Peyer's patch (tissue), 4 donors: ENCODE measurements around the gene RSKR. TPM values are rescaled to one million over a fixed set of nuclear protein-coding genes. Genes with fewer than 3 reads are reported as not detected.

Experiments used
- DNase-seq, 3 donors: peaks; one replicate each; pipeline ENCODE4 v3.0.0-alpha.2; 2017 to 2019
- H3K27ac ChIP-seq, 4 donors: fragments of 200-600 bp; sonication (generic); one replicate each; pipeline ENCODE4 v1.5.1; 2016 to 2019
- H3K27me3 ChIP-seq, 2 donors: fragments of 200-600 bp; sonication (generic); one replicate each; pipeline ENCODE4 v1.5.1; 2019
- H3K36me3 ChIP-seq, 3 donors: fragments of 200-600 bp; sonication (generic); one replicate each; pipeline ENCODE4 v1.5.1; 2016 to 2019
- H3K4me1 ChIP-seq, 4 donors: fragments of 200-600 bp; sonication (generic); one replicate each; pipeline ENCODE4 v1.5.1; 2016 to 2019
- H3K4me3 ChIP-seq, 4 donors: fragments of 200-600 bp; sonication (generic); 1 replicate in 3 of 4; 2 replicates in 1 of 4; pipeline ENCODE4 v1.5.1; 2016 to 2019; ENCODE audit warnings: mild to moderate bottlenecking in 1 of 4
- H3K9me3 ChIP-seq, 4 donors: fragments of 200-600 bp; sonication (generic); one replicate each; pipeline ENCODE4 v1.5.1; 2016 to 2019; ENCODE audit warnings: mild to moderate bottlenecking in 1 of 4
- CTCF ChIP-seq, 6 experiments: fragments of 450-650 bp in 4 of 6; fragments of 200-600 bp in 2 of 6; sonication (generic) in 1 of 6; IDR thresholded peaks; one replicate each; pipeline ENCODE4 v1.5.1; 2017 to 2019; ENCODE audit warnings: antibody characterized with exemption in 6 of 6, mild to moderate bottlenecking in 3 of 6, moderate library complexity in 1 of 6
- POLR2A ChIP-seq, 2 donors: fragments of 450-650 bp; IDR thresholded peaks; one replicate each; pipeline ENCODE4 v1.5.1; 2017; ENCODE audit warnings: antibody characterized with exemption in 2 of 2, mild to moderate bottlenecking in 2 of 2, moderate library complexity in 2 of 2
- total RNA-seq, 4 donors: library from RNA; depleted of rRNA; stranded (reverse); fragments of >200 nt; gene quantifications; one replicate each; pipeline ENCODE4 v1.1.0, GENCODE V29; 2016

The RSKR gene
- total RNA-seq, 4 donors from 2014 or later, result 11.6 to 36.8 (median 23.3) TPM

- no peak for TF ChIP-seq POLR2A (IDR thresholded peaks at IDR 0.05)
- TF ChIP-seq CTCF (IDR thresholded peaks at IDR 0.05), result no peak
- no peaks in the 10 kb centered on the region for H3K4me1 ChIP-seq
- no peak for DNase-seq
- H3K27me3 ChIP-seq, result no peaks in the 10 kb centered on the region
- no peak overlapping the region for H3K4me3 ChIP-seq
- peaks cover 0 to 75% (median 0%) of the 10 kb centered on the region in 3 donors for H3K36me3 ChIP-seq
- no peaks in the 10 kb centered on the region for H3K9me3 ChIP-seq
- no peak overlapping the region for H3K27ac ChIP-seq
Measured at GRCh38 chr17:28616281-28616680, 2.3 kb upstream of the RSKR start.

- no peaks in the 10 kb centered on the region for H3K27me3 ChIP-seq
- peaks cover 0 to 66% (median 0%) of the 10 kb centered on the region in 3 donors for H3K36me3 ChIP-seq
- H3K4me1 ChIP-seq, result no peaks in the 10 kb centered on the region
- no peak for DNase-seq
- H3K9me3 ChIP-seq, result no peaks in the 10 kb centered on the region
- no peak overlapping the region for H3K4me3 ChIP-seq
- no peak overlapping the region for H3K27ac ChIP-seq
- TF ChIP-seq POLR2A (IDR thresholded peaks at IDR 0.05) (no peak), CTCF (IDR thresholded peaks at IDR 0.05) (no peak)
Measured at GRCh38 chr17:28615260-28615940, 1.4 kb upstream of the RSKR start.

- Histone ChIP-seq H3K27ac (peak overlapping the region in 2 of 4 donors; percentile 9 to 36), H3K27me3 (no peaks in the 10 kb centered on the region), H3K9me3 (no peaks in the 10 kb centered on the region), H3K36me3 (peaks cover 0 to 44% (median 0%) of the 10 kb centered on the region in 3 donors), H3K4me1 (no peaks in the 10 kb centered on the region), H3K4me3 (no peak overlapping the region)
- TF ChIP-seq POLR2A (IDR thresholded peaks at IDR 0.05) (no peak), CTCF (IDR thresholded peaks at IDR 0.05) (peak; percentile 9 to 69 (median 62))
- peak in 2 of 3 donors; percentile 40 to 70 for DNase-seq
Measured at GRCh38 chr17:28612936-28613872, 781 bp downstream of the RSKR start.

GRCh38 chr17:28612531-28612930, 1.5 kb downstream of the RSKR start:
- peaks cover 0 to 37% (median 0%) of the 10 kb centered on the region in 3 donors for H3K36me3 ChIP-seq

More at GRCh38 chr17:28612531-28612930, 1.5 kb downstream of the RSKR start:
- DNase-seq, result no peak
- no peaks in the 10 kb centered on the region for H3K27me3 ChIP-seq
- no peak for TF ChIP-seq POLR2A (IDR thresholded peaks at IDR 0.05)
- no peak for TF ChIP-seq CTCF (IDR thresholded peaks at IDR 0.05)
- H3K9me3 ChIP-seq, result no peaks in the 10 kb centered on the region
- no peak overlapping the region for H3K4me3 ChIP-seq
- H3K4me1 ChIP-seq, result no peaks in the 10 kb centered on the region
- H3K27ac ChIP-seq, result peak overlapping the region in 1 of 4 donors; percentile 9
